KMS-11 (cell line): ENCODE results near the gene TRERF1.

Experiments used
- H2AFZ ChIP-seq: fragments of 200-600 bp; sonication (generic); 2 replicates; pipeline ENCODE4 v1.6.1; 2016; ENCODE audit warnings: antibody characterized with exemption, mixed run types, low read depth
- H3K27ac ChIP-seq: fragments of 200-600 bp; sonication (generic); 2 replicates; pipeline ENCODE4 v1.6.1; 2016; ENCODE audit warnings: mild to moderate bottlenecking, mixed run types
- H3K27me3 ChIP-seq: fragments of 200-600 bp; sonication (generic); 2 replicates; pipeline ENCODE4 v1.6.1; 2017; ENCODE audit warnings: mild to moderate bottlenecking, low read depth, mixed run types, moderate library complexity; ENCODE audit not compliant: insufficient read depth
- H3K36me3 ChIP-seq: fragments of 200-600 bp; sonication (generic); 2 replicates; pipeline ENCODE4 v1.6.1; 2017; ENCODE audit warnings: mild to moderate bottlenecking, mixed run types; ENCODE audit not compliant: insufficient read depth
- H3K4me1 ChIP-seq: fragments of 200-600 bp; sonication (generic); 2 replicates; pipeline ENCODE4 v1.6.1; 2016; ENCODE audit warnings: mild to moderate bottlenecking, low read depth, mixed run types; ENCODE audit not compliant: poor library complexity, severe bottlenecking
- H3K4me2 ChIP-seq: fragments of 200-600 bp; sonication (generic); 2 replicates; pipeline ENCODE4 v1.7.0; 2016; ENCODE audit warnings: mild to moderate bottlenecking, mixed run types
- H3K4me3 ChIP-seq: fragments of 200-600 bp; sonication (generic); IDR thresholded peaks from 2 replicates; pipeline ENCODE4 v1.6.1; 2017; ENCODE audit warnings: low read depth, low read length, mixed read lengths; ENCODE audit not compliant: insufficient read depth
- H3K79me2 ChIP-seq: fragments of 200-600 bp; sonication (generic); 2 replicates; pipeline ENCODE4 v1.6.1; 2016; ENCODE audit warnings: low read depth, mixed run types; ENCODE audit not compliant: insufficient read depth
- H3K9ac ChIP-seq: fragments of 200-600 bp; sonication (generic); 2 replicates; pipeline ENCODE4 v1.6.1; 2016; ENCODE audit warnings: mild to moderate bottlenecking, mixed run types
- H4K20me1 ChIP-seq: fragments of 200-600 bp; sonication (generic); 2 replicates; pipeline ENCODE4 v1.6.1; 2016; ENCODE audit warnings: mild to moderate bottlenecking, mixed run types; ENCODE audit not compliant: insufficient read depth
- TF ChIP-seq, protein P1 (sequence below): fragments of 200-600 bp; sonication (generic); conservative IDR thresholded peaks from 2 replicates; pipeline ENCODE4 v1.6.1; 2017; ENCODE audit warnings: low read depth, mild to moderate bottlenecking, antibody characterized with exemption, low read length, moderate library complexity, mixed read lengths

The TRERF1 gene

DNA sequence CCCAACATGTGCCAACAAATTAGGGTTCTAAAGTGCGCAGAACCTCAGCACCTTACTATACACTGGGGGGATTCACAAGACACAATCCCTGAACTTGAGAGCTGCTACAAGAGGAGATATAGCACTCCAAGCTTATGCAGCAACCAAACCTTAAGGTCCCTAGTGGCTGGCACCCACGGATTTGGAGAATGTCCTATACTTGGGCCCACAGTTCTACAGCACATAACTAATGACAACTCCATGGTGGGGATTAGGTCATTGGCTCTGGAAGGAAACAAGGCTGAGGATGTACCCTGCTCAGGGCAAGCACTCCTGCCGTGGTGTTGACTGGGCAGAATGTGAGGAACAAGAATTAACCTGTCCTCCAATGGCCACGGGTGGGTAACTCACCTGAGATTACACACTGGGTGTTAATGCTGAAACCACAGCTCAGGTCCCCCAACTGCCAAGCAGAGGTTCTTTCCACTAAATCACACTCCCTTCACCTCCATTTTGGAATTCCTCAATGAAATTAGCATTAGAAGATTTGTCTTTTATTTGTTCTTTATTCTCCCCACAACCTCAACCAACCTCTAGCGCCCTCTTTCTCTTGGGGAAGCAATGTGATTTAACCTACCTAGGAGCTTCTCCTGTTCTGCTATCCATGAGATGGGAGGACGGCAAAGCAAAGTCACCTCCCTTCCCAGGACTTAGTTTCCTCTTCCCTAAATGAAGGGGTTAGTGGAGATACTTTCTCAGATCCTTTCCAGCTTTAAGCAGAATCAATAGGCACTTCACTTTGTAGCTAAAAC, 32.0 kb downstream of the TRERF1 start:
- Histone ChIP-seq H3K27me3 (no peaks in the 10 kb centered on the region), H3K36me3 (no peaks in the 10 kb centered on the region), H4K20me1 (no peaks in the 10 kb centered on the region), H3K4me3 (no peak overlapping the region), H3K4me1 (peaks cover 22% of the 10 kb centered on the region), H3K4me2 (no peak overlapping the region), H3K79me2 (no peaks in the 10 kb centered on the region; the same call in 1 of the 2 replicates), H3K27ac (no peak overlapping the region), H2AFZ (no peak overlapping the region), H3K9ac (no peak overlapping the region)
- TF ChIP-seq, protein P1, sequence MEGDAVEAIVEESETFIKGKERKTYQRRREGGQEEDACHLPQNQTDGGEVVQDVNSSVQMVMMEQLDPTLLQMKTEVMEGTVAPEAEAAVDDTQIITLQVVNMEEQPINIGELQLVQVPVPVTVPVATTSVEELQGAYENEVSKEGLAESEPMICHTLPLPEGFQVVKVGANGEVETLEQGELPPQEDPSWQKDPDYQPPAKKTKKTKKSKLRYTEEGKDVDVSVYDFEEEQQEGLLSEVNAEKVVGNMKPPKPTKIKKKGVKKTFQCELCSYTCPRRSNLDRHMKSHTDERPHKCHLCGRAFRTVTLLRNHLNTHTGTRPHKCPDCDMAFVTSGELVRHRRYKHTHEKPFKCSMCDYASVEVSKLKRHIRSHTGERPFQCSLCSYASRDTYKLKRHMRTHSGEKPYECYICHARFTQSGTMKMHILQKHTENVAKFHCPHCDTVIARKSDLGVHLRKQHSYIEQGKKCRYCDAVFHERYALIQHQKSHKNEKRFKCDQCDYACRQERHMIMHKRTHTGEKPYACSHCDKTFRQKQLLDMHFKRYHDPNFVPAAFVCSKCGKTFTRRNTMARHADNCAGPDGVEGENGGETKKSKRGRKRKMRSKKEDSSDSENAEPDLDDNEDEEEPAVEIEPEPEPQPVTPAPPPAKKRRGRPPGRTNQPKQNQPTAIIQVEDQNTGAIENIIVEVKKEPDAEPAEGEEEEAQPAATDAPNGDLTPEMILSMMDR: no peak

- peaks cover 22% of the 10 kb centered on the region for H3K4me1 ChIP-seq
- H3K4me2 ChIP-seq: peak overlapping the region; percentile 27; the same call in 1 of the 2 replicates
- no peak overlapping the region for H2AFZ ChIP-seq
- H3K36me3 ChIP-seq: no peaks in the 10 kb centered on the region
- no peaks in the 10 kb centered on the region for H4K20me1 ChIP-seq
- TF ChIP-seq, protein P1: no peak
- H3K27me3 ChIP-seq: no peaks in the 10 kb centered on the region
- no peaks in the 10 kb centered on the region; the same call in 1 of the 2 replicates for H3K79me2 ChIP-seq
- no peak overlapping the region for H3K4me3 ChIP-seq
- no peak overlapping the region for H3K9ac ChIP-seq
- H3K27ac ChIP-seq: no peak overlapping the region
Observed at GRCh38 chr6:42418724-42419123, 33.0 kb downstream of the TRERF1 start.

- Histone ChIP-seq H3K4me1 (peaks cover 22% of the 10 kb centered on the region), H3K36me3 (no peaks in the 10 kb centered on the region), H3K27ac (peak overlapping the region; percentile 2; the same call in 1 of the 2 replicates), H3K27me3 (no peaks in the 10 kb centered on the region), H3K4me3 (no peak overlapping the region), H2AFZ (no peak overlapping the region), H4K20me1 (no peaks in the 10 kb centered on the region), H3K4me2 (peak overlapping the region; percentile 31; the same call in 1 of the 2 replicates), H3K9ac (no peak overlapping the region), H3K79me2 (no peaks in the 10 kb centered on the region; the same call in 1 of the 2 replicates)
- TF ChIP-seq, protein P1: no peak
Observed at GRCh38 chr6:42417641-42418112, 34.0 kb downstream of the TRERF1 start.

DNA sequence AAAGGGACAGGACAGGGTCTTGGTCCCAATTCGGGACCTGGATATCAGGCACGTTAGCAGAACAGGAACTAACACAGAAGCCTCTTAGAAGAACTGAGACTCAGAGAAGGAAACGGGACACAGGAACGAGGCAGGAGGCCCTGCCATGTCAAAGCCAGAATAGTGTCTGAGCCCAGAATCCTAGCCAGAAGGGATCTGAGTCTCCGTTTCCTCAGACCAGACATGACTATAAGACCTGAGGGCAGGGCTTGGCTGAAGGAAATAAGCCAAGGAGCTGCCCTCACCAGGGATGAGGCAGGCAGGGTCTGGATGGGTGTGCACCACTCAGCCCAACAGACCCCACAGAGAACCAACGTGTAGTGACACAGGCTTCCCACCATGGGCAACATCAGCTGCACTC, 40.3 kb downstream of the TRERF1 start:
- H3K4me1 ChIP-seq: no peaks in the 10 kb centered on the region
- H3K79me2 ChIP-seq: no peaks in the 10 kb centered on the region; the same call in 1 of the 2 replicates
- H3K4me2 ChIP-seq: no peak overlapping the region
- H3K27ac ChIP-seq: no peak overlapping the region
- no peaks in the 10 kb centered on the region for H3K27me3 ChIP-seq
- no peak overlapping the region for H3K4me3 ChIP-seq
- H3K36me3 ChIP-seq: no peaks in the 10 kb centered on the region
- no peak overlapping the region for H2AFZ ChIP-seq
- TF ChIP-seq, protein P1: no peak
- no peak overlapping the region for H3K9ac ChIP-seq
- no peaks in the 10 kb centered on the region for H4K20me1 ChIP-seq
